GM19193 (cell line): Measurements from ENCODE around the gene LMF1.

ENCODE experiments used
- POLR2A ChIP-seq: IDR thresholded peaks from 4 replicates; pipeline ENCODE4 v1.6.1; 2011; ENCODE audit not compliant: insufficient read depth, insufficient read length; ENCODE audit errors: extremely low read depth

LMF1 gene

GRCh38 chr16:883781-884180, 87.0 kb downstream of the LMF1 start:
- no peak for TF ChIP-seq POLR2A

GRCh38 chr16:883340-883739, 87.4 kb downstream of the LMF1 start:
- no peak for TF ChIP-seq POLR2A

GRCh38 chr16:882256-882655, 88.5 kb downstream of the LMF1 start:
- TF ChIP-seq POLR2A, result no peak

- TF ChIP-seq POLR2A, result no peak
Observed at GRCh38 chr16:881219-882097, 89.3 kb downstream of the LMF1 start.

- TF ChIP-seq POLR2A, result no peak
Observed at GRCh38 chr16:880471-881171, 90.2 kb downstream of the LMF1 start.

- TF ChIP-seq POLR2A, result no peak
Observed at GRCh38 chr16:879986-880385, 90.8 kb downstream of the LMF1 start.

GRCh38 chr16:879461-879861, 91.3 kb downstream of the LMF1 start:
- TF ChIP-seq POLR2A, result no peak

- TF ChIP-seq POLR2A, result no peak
Observed at GRCh38 chr16:878886-879285, 91.9 kb downstream of the LMF1 start.

GRCh38 chr16:878072-878784, 92.6 kb downstream of the LMF1 start:
- TF ChIP-seq POLR2A, result no peak

GRCh38 chr16:877242-878071, 93.3 kb downstream of the LMF1 start:
- no peak for TF ChIP-seq POLR2A

GRCh38 chr16:876523-877241, 94.1 kb downstream of the LMF1 start:
- TF ChIP-seq POLR2A, result no peak

- TF ChIP-seq POLR2A, result no peak
Observed at GRCh38 chr16:876041-876335, 94.8 kb downstream of the LMF1 start.

- TF ChIP-seq POLR2A, result no peak
Observed at GRCh38 chr16:875182-876040, 95.4 kb downstream of the LMF1 start.

- TF ChIP-seq POLR2A, result no peak
Observed at GRCh38 chr16:874366-875181, 96.2 kb downstream of the LMF1 start.
